GM18873 (cell line): ENCODE results near the gene MRPL20.

Experiments used
- ATAC-seq: cut with Tn5 transposase; IDR thresholded peaks from one replicate; pipeline ENCODE4 v1.9.1; 2021; ENCODE audit warnings: mild to moderate bottlenecking, moderate library complexity, moderate number of reproducible peaks; ENCODE audit not compliant: unreplicated experiment, low FRiP score

MRPL20 gene

GRCh38 chr1:1366699-1367066, 40.4 kb downstream of the MRPL20 start:
- no peak for ATAC-seq

GRCh38 chr1:1365875-1366698, 41.0 kb downstream of the MRPL20 start:
- no peak for ATAC-seq

- ATAC-seq: no peak
Observed at GRCh38 chr1:1364266-1364665, 42.8 kb downstream of the MRPL20 start.

GRCh38 chr1:1361982-1362423, 45.1 kb downstream of the MRPL20 start:
- no peak for ATAC-seq

GRCh38 chr1:1361233-1361981, 45.7 kb downstream of the MRPL20 start:
- no peak for ATAC-seq

- ATAC-seq: no peak
Observed at GRCh38 chr1:1360506-1361169, 46.5 kb downstream of the MRPL20 start.

GRCh38 chr1:1359664-1360468, 47.2 kb downstream of the MRPL20 start:
- ATAC-seq: no peak

GRCh38 chr1:1359308-1359663, 47.8 kb downstream of the MRPL20 start:
- ATAC-seq: no peak

GRCh38 chr1:1358433-1359271, 48.4 kb downstream of the MRPL20 start, which contains the start of gene MXRA8:
Gene MXRA8, minus strand, starts transcription at chr1:1358555. Its CDS starts 51 bp downstream, at chr1:1358504.
- ATAC-seq: no peak

- ATAC-seq: no peak
Observed at GRCh38 chr1:1357871-1358432, 49.1 kb downstream of the MRPL20 start.

GRCh38 chr1:1356796-1357401, 50.2 kb downstream of the MRPL20 start:
- ATAC-seq: no peak

DNA sequence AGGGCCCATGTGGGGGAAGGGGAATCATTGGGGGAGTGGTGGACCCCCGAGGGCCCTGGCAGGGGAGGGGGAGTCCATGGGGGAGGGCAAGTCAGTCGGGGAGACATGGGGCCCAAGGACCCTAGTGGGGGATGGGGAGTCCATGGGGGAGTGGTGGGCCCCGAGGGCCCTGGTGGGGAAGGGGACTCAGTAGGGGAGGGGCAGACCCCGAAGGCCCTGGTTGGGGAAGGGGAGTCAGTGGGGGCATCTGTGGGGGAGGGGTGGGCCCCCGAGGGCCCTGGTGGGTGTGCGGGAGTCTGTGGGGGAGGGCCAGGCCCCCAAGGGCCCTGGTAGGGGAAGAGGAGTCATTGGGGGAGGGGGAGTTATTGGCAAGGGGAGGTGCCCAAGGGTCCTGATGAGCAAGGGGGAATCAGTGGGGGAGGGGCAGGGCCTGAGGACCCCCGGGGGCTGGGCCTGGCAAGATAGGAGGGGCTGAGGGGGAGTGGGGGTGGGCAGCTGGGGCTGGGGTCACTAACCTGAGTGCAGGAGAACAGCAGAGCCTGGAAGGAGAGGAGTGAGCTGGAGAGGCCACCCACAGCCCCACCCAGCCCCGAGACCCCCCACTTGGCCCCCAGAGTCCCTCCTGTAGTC, 50.8 kb downstream of the MRPL20 start:
- ATAC-seq: no peak

- ATAC-seq: no peak
Observed at GRCh38 chr1:1355416-1355815, 51.7 kb downstream of the MRPL20 start.

- ATAC-seq: no peak
Observed at GRCh38 chr1:1354271-1355247, 52.5 kb downstream of the MRPL20 start.

- ATAC-seq: no peak
Observed at GRCh38 chr1:1353389-1354151, 53.5 kb downstream of the MRPL20 start.

DNA sequence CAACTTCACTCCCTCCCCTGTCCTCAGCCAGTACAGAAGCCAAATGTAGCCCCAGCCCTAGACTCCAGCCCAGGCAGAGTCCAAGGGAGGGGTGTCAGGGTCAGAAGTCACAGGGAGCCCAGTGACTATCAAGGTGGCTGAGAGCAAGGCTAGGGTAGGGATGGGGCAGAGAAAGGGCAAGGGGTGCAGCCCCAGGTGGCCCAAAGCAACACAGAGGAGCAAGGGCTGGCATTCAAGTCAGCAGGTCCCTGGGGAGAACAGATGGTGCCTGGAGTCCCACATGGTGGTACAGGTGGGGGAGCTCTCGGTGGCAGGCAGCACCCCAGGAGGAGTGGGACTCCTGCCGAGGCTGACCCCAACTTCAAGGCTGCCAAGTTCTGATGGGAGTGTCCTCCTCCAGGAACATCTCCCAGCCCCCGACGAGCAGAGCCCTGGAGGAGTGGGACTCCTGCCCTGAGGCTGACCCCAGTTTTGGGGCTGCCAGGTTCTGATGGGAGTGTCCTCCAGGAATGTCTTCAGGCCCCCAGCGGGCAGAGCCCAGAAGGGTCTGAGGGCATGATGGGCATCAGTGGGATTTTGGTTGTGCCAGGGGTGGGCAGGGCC, 54.2 kb downstream of the MRPL20 start:
- ATAC-seq: no peak
